Osteoblast (primary cell): Measurements from ENCODE around the gene CIAPIN1. TPM values are rescaled to one million over a fixed set of nuclear protein-coding genes. Genes with fewer than 3 reads are reported as not detected.

Experiments
- DNase-seq: peaks from one replicate; pipeline ENCODE4 v3.0.0; 2011; ENCODE audit warnings: low spot score, mixed read lengths; ENCODE audit not compliant: insufficient read length; ENCODE audit errors: missing footprints
- H2AFZ ChIP-seq: 2 replicates; pipeline ENCODE4 v1.6.0; 2011; ENCODE audit warnings: mild to moderate bottlenecking, low read length
- H3K27ac ChIP-seq: 2 replicates; pipeline ENCODE4 v1.5.1; 2011; ENCODE audit warnings: mild to moderate bottlenecking, low read depth, low read length, moderate library complexity
- H3K27me3 ChIP-seq: 2 replicates; pipeline ENCODE4 v1.6.0; 2012; ENCODE audit warnings: mild to moderate bottlenecking, control low read depth, inconsistent platforms, low read length, moderate library complexity; ENCODE audit not compliant: insufficient read depth
- H3K36me3 ChIP-seq: 2 replicates; pipeline ENCODE4 v1.5.1; 2011; ENCODE audit warnings: mild to moderate bottlenecking, low read length, control low read depth, moderate library complexity; ENCODE audit not compliant: insufficient read depth
- H3K4me1 ChIP-seq: 2 replicates; pipeline ENCODE4 v1.5.1; 2011; ENCODE audit warnings: mild to moderate bottlenecking, low read length, control low read depth, moderate library complexity; ENCODE audit not compliant: insufficient read depth
- H3K4me2 ChIP-seq: 2 replicates; pipeline ENCODE4 v1.6.0; 2011; ENCODE audit warnings: mild to moderate bottlenecking, low read length; ENCODE audit not compliant: insufficient read depth
- H3K4me3 ChIP-seq: fragments of 200-600 bp; sonication (generic); 3 replicates; pipeline ENCODE4 v1.5.1; 2012; ENCODE audit warnings: mild to moderate bottlenecking, low read length, inconsistent platforms; ENCODE audit not compliant: insufficient read depth
- H3K79me2 ChIP-seq: 2 replicates; pipeline ENCODE4 v1.6.0; 2012; ENCODE audit warnings: mild to moderate bottlenecking, low read length, control low read depth, inconsistent platforms; ENCODE audit not compliant: insufficient read depth
- H3K9me3 ChIP-seq: 2 replicates; pipeline ENCODE4 v1.5.1; 2011; ENCODE audit warnings: low read depth, low read length, control low read depth
- H4K20me1 ChIP-seq: 2 replicates; pipeline ENCODE4 v1.6.0; 2012; ENCODE audit warnings: mild to moderate bottlenecking, low read length, control low read depth; ENCODE audit not compliant: insufficient read depth
- CTCF ChIP-seq: IDR thresholded peaks from 2 replicates; pipeline ENCODE4 v1.5.1; 2011; ENCODE audit warnings: mild to moderate bottlenecking, low read depth, low read length, moderate library complexity; ENCODE audit errors: extremely low read depth
- total RNA-seq: library from RNA; depleted of rRNA; stranded (reverse); fragments of >200 nt; gene quantifications from 2 replicates; pipeline ENCODE4 v1.2.3, GENCODE V29; 2012

The CIAPIN1 gene
- total RNA-seq, 1 donor = 39.8 TPM

- H3K4me3 ChIP-seq = peak overlapping the region; percentile 86
- H3K4me2 ChIP-seq = peak overlapping the region; percentile 78
- H3K27me3 ChIP-seq = peaks cover 12% of the 10 kb centered on the region
- peak overlapping the region; percentile 96 for H2AFZ ChIP-seq
- H3K36me3 ChIP-seq = no peaks in the 10 kb centered on the region
- DNase-seq = peak; percentile 83
- TF ChIP-seq CTCF = no peak
- H3K9me3 ChIP-seq = no peaks in the 10 kb centered on the region
- H3K27ac ChIP-seq = no peak overlapping the region
- H3K4me1 ChIP-seq = peaks cover 13% of the 10 kb centered on the region
- no peaks in the 10 kb centered on the region for H3K79me2 ChIP-seq
- H4K20me1 ChIP-seq = no peaks in the 10 kb centered on the region
Measured at GRCh38 chr16:57486858-57487834, 40.0 kb upstream of the CIAPIN1 start.

- peak within 1 kb of the TSS; percentile 53 for H3K27ac ChIP-seq
- H3K36me3 ChIP-seq = no peaks in the 10 kb centered on the region
- peak within 1 kb of the TSS; percentile 89 for H3K4me2 ChIP-seq
- H3K4me1 ChIP-seq = peaks cover 13% of the 10 kb centered on the region
- peak within 1 kb of the TSS; percentile 86 for H3K4me3 ChIP-seq
- H3K79me2 ChIP-seq = no peaks in the 10 kb centered on the region
- no peak for TF ChIP-seq CTCF
- H2AFZ ChIP-seq = peak within 1 kb of the TSS; percentile 96
- no peaks in the 10 kb centered on the region for H4K20me1 ChIP-seq
- peak; percentile 100 for DNase-seq
- H3K9me3 ChIP-seq = no peaks in the 10 kb centered on the region
- peaks cover 6% of the 10 kb centered on the region for H3K27me3 ChIP-seq
Measured at GRCh38 chr16:57485916-57486857, 39.0 kb upstream of the CIAPIN1 start, which contains the start of gene DOK4. DOK4 (minus strand) TSS chr16:57486493; CDS start chr16:57479507, 6,986 bp downstream.

- Histone ChIP-seq H3K27ac (no peak overlapping the region), H4K20me1 (no peaks in the 10 kb centered on the region), H3K36me3 (no peaks in the 10 kb centered on the region), H3K79me2 (no peaks in the 10 kb centered on the region), H3K27me3 (peaks cover 2% of the 10 kb centered on the region), H3K9me3 (no peaks in the 10 kb centered on the region), H3K4me1 (peaks cover 17% of the 10 kb centered on the region), H3K4me3 (peak overlapping the region; percentile 86), H2AFZ (peak overlapping the region; percentile 80), H3K4me2 (peak overlapping the region; percentile 89)
- no peak for TF ChIP-seq CTCF
- peak; percentile 90 for DNase-seq
Measured at GRCh38 chr16:57485091-57485915, 38.1 kb upstream of the CIAPIN1 start.
